ENCODE data around the gene OR4K1.
"Not testable (repeated sequence)": the region's sequence is repeated elsewhere in the genome, so short reads cannot be mapped to it uniquely, and the experiment has no call there.

OR4K1 gene, protein sequence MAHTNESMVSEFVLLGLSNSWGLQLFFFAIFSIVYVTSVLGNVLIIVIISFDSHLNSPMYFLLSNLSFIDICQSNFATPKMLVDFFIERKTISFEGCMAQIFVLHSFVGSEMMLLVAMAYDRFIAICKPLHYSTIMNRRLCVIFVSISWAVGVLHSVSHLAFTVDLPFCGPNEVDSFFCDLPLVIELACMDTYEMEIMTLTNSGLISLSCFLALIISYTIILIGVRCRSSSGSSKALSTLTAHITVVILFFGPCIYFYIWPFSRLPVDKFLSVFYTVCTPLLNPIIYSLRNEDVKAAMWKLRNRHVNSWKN

DNA sequence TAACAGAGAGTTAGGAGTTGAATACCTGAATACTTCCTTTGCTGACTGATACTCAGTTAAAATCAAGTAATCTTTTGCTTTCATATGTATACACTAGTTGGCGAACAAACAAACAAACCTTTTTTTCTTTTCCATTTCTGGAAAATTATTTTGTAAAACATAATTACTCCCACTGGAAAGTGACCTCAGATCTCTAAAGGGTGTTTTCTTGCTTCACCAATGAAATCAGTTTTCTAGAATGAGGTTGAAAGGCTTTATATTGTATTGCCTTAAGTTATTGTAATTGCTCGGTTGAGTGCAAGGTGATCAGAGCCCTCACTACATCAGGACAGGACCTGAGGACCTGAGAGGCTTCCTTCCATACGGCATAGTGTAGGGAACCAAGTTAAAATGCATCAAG, at the start of gene OR4K1:
Gene OR4K1, plus strand, starts transcription at position 301 of the 400 bp plus-strand sequence. CDS start 4,750 bp downstream, outside the sequence.
- DNase-seq (ENCODE audit: low spot score), result no peak

DNA sequence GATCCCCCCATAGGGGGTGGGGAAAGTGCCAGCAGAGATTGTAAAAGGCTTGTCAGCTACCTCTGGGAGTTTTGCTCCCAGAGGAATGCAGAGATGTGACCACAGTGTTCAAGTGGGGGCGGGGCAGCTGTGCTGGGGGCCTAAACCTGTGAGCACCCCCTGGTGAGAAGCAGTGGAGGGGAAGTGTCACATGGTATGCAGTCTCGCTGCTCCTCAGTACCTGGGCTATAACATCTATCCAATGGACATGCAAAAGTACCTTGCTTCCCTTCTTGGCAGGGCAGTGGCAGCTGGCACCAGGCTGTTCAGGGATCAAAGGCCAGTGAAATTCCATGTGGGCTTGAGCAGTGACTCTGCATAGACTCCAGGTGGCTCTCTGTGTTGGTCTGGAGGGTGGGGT, 35.4 kb upstream of the OR4K1 start:
- no peak for DNase-seq (ENCODE audit: low spot score)

DNA sequence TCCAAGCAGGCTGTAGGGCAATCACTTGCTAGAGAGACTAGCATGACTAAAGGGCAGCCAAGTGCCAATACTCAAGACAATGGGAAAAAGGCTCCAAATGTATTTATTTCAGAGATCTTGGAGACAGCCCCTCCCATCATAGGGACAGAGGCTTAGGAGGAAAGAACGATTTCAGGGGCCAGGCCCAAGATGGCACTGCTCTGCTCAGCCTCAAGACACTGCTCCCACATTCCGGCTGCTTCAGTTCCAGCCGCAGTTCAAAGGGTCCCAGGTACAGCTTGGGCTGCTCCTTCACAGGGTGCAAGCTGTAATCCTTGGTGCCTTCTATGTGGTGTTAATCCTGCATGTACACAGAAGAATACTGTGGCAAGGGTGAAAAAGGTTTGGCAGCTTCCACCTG, 29.7 kb upstream of the OR4K1 start:
- no peak for DNase-seq (ENCODE audit: low spot score)

DNA sequence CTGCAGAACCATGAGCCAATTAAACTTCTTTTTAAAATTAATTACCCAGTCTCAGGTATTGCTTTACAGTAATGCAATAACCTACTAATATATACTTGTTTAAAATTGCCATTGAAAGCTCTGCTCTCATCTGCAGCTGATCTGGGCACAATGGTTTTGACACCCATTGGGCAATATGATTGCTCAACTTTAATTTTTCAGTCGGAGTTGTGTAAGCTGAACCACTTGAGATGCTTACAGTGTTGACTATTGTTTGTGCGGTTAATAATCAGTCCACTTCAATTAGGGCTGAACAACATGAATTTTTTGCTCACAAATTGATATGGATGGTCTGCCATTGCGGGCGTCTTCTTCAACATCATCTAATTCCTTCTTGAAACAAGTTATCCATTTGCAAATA, 28.3 kb upstream of the OR4K1 start:
- DNase-seq (ENCODE audit: low spot score), result no peak

DNA sequence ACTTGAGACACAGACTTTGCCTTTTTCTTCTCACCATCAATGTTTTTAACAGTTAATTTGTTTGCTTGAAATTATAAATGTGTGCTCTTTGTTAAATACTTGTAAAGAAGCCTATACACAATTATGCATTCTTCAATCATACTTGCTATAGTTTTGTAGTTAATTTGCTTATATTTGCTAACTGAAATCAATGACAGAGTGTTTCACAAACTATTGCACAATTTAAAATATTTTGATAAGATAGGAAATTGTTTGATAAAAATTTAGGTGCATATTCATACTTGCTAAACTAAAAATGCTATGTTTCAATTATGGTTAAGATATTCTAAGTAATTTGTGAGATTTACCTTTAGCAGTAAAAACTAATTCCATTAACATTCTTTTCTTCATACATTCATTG, 24.1 kb upstream of the OR4K1 start:
- DNase-seq (ENCODE audit: low spot score), result no peak

DNA sequence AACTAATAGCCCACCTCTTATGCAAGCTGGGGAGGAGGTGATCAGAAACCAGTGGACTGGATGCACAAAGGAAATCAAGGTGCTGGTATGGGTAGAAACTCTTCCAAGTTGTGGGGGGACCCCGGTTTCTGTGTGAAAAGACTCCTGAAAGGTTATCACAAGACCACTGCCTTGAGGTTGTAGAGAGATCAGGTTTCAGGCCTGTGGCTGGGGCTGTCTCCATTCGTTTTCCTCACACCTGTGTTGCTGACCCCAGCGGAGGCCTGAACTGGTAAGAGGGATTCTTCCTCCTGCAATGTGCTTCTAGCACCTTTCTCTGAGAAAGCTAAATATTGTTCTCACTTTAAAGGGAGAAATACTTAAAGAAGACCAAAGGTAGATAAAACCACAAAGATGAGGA, 19.6 kb upstream of the OR4K1 start:
- no peak for DNase-seq (ENCODE audit: low spot score)

DNA sequence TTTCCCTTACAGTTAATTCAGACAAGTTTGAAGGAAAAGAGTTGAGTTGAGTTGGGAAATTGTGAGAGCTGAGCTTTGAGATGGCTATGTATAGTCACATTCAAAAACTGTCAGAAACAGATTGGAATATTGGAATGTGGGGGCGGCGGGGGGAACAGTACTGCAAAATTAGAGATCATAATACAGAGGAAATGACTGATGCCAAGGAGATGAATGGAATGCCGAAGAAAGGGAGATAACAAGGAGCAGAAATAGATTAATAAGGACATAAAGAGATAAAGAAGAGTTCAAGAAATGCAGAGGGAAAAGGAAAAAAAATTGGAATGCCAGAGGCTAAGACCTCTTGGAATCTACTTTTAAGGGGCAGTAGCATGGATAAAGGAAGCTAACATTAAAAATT, 13.5 kb upstream of the OR4K1 start:
- peak; percentile 2 for DNase-seq (ENCODE audit: low spot score)

DNA sequence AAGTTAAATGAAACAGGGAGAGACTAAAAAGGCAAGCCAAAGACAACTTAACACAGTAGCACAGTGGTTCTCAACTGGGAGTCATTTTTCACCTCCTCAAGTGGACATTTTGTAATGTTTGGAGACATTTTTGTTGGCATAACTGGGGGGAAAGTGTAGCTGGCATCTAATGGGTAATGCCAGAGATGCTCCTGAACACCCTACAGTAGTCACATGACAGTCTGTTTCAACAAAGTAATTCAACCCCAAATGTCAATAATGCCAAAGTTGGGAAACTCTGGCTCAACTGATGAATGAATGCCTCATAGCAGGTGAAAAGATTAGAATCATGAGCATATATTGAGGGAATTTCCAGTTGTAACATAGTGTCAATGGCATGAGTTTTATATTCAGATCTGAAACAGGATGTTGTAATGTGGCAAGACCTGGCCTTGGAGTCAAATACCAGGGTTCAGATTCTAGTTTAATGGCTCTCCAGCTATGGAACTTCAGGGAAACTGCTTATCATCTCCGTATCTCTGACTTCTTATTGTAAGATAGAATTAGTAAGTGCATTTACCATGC, 12.7 kb upstream of the OR4K1 start:
- DNase-seq (ENCODE audit: low spot score), result no peak

DNA sequence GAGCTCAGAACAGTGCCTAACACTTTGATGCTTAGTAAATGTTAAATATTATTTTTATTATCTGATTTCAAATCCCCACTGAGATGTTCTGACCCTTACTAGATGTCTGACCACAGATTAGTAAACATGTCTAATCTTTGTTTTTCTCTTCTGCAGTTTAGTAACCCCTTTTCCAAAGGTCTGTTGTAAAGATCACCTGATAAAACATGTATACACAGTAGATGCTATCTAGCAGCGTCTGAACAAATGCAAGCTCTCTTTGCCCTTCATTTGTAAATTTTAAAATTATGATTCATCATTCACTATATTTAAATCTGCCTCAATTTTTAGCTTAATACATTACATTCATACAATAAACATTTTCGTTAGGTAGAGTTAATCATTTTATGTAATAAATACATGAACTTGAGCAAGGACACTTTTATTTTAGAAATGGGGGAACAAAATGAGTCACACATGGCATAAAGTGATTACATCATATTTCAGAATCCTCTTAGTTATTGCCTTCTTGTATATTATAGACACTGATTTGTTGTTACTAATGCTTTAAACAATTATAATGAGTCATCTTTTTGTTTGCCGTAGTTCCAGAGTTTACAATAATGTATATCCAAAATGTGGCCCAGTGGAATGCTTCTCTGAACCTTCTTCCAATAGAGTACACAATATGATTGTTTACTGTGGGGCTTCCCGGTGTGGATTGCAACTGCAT, 12.0 kb upstream of the OR4K1 start:
- no peak for DNase-seq (ENCODE audit: low spot score)

DNA sequence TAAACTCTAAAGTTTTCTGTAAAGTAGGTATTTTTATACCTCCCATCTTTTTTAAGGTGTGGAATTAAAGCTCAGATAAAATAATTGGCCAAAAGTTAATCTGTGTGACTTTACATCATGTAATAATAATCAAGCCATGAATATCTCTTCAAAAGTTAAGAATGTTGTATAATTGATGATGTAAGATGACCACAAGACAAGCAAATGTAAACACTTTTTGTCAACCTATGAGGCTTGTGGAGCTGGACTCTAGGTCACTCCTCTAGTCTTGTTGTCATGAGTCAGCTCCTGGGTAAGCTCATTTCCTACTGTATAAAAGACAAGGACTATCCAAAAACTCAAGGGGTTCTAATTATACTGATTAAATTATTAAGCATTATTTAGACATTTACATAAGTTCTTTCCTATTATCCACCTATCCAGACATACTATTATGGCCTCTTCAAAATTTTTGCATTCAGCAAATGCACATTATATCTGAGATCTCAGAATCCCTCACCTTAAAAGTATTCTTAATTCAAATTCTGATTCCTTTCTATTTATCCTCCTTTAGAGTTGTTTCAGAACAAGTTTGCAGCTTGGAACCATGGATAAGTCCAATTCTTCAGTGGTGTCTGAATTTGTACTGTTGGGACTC, 10.6 kb upstream of the OR4K1 start, which contains the start of gene OR4K5:
Gene OR4K5, plus strand, starts transcription at position 587 of the 637 bp plus-strand sequence. Its CDS starts 0 bp downstream, at position 587.
- DNase-seq (ENCODE audit: low spot score), result no peak

DNA sequence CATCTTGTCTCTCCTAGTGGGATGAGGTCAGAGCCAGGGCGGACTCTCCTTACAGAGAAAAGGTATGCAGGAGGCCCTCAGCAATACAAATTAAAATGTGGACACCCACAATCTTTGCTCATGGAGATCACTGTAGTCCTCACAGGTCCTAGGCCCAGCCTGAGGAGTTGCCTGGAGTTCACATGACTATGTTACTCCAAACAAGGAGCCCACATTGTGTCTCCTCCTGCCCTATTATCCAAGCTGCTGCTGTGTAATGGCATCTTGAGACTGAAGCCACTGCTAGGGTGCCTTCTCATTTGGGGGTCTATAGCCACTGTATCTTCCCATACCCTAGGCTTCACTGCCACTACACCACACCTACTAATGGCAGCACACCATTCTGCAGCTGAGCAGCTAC, 11.0 kb downstream of the OR4K1 start:
- DNase-seq (ENCODE audit: low spot score), result no peak

DNA sequence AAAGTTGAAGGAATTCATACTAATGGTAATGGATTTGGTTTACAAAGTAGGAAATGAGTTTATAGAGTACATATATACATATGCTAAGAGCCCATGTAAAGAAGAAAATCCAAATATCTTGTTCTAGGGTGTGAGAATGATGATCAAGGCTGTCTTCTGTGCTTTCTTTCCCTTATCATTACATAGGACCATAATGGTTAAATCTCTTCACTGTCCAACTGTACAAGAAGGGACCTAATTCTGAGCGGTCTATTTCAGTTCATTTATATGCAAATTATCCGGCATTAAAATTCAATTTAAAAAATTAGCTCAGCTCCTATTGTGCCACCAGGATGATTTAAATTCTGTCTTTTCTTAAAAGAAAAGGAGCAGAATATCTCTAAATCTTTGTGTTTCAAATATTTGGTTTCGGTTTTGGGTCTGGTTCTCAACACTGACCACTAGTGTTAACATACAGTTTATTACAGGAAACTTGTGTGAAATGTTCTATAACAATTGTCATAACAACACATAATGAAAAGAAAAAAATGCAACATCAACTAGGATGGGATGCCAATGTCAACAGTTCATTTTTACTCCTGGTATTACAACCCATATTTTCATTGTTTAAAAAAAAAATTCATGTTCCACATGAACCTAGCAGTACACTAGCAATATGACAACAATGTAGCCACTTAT, 16.8 kb downstream of the OR4K1 start:
- peak; percentile 22 for DNase-seq (ENCODE audit: low spot score)

DNA sequence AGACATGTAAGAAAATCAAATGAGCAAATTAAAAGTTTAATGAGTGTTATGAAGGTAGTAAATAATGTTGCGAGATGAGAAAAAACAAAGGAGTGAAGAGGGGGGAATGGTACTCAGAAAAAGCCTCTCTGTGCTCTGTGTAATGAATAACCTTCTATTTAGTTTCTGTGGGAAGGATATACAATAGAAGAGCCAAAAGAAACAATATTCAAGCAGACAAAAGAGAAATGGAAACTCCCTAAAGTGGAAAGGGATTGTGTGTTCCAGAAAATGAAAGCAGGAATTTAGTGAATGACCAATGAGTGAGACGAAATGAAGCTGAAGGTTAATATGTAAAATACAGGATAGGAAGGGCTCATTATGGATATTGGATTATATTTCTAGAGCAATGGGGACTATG, 18.5 kb downstream of the OR4K1 start:
- DNase-seq (ENCODE audit: low spot score), result no peak

DNA sequence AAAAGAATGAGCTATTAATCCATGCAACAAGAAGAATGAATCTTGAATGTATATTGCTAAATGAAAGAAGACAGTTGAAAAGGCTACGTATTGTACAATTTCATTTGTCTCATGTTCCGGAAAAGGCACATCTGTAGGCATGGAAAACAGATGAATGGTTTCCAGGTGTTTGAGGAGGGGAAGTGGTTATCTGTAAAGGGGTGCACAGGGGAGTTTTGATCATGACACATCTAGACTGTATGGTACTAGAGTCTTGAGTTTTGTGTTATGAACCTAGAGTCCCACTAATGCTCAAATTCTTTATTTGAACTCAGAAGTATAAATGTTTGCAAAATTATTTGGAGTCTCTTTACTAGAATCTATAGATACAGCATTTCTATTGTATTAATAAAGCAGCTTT, 39.0 kb downstream of the OR4K1 start:
- DNase-seq (ENCODE audit: low spot score), result not testable (repeated sequence)

DNA sequence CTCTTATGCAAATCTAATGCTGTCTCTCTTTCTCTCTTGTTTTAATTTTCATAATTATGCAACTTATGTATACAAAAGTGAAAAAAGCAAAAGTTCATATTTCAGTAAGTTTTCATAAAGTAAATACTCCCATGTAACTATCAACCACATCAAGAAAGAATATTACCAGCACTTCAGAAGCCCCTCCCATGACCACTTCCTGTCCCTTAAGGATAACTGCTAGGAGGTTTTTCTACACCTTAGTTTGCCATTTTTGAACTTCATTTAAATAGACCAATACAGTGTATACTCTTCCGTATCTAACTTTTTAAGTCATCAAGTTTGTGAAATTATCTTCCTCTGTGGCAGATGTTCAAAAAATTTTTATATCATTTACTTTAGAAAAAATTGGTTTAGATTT, 44.1 kb downstream of the OR4K1 start:
- no peak for DNase-seq (ENCODE audit: low spot score)

DNA sequence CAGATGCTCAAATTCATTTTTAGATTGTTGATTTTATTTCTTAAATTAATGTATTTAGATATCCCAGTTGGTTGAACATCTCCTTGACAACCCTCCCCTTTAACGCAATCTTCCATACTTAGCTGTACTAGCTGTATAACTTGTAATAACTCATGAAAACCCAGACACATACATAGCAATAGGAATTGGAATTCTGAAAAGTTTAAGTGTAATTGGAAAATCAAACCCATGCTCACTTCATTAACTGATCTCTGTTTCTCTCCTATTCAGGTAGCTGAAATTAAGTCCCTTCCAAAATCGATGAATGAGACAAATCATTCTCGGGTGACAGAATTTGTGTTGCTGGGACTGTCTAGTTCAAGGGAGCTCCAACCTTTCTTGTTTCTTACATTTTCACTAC, 44.6 kb downstream of the OR4K1 start, which contains the start of gene OR4K15:
Gene OR4K15, plus strand, starts transcription at position 301 of the 400 bp plus-strand sequence. Its CDS starts 0 bp downstream, at position 301.
- DNase-seq (ENCODE audit: low spot score), result no peak

Data from COLO829 (cell line).